HL-60 (cell line): ENCODE data around the gene PLEKHN1.
"Not testable (repeated sequence)": the region's sequence is repeated elsewhere in the genome, so short reads cannot be mapped to it uniquely, and the experiment has no call there.

Experiments
- DNase-seq, 2 experiments: peaks; one replicate each; pipeline ENCODE4 v3.0.0-alpha.2; 2010 to 2020; ENCODE audit warnings: low read depth in 1 of 2, low spot score in 1 of 2
- H3K27ac ChIP-seq: fragments of 250-450 bp; sonication (Bioruptor Pico); replicated peaks from 2 replicates; pipeline ENCODE4 v1.5.1; 2020; ENCODE audit warnings: mild to moderate bottlenecking, moderate library complexity
- H3K27me3 ChIP-seq: fragments of 250-450 bp; sonication (Bioruptor Pico); 2 replicates; pipeline ENCODE4 v1.5.1; 2021; ENCODE audit warnings: mild to moderate bottlenecking, moderate library complexity; ENCODE audit not compliant: insufficient read depth, poor library complexity, severe bottlenecking
- H3K4me3 ChIP-seq: replicated peaks from 2 replicates; pipeline ENCODE4 v1.5.1; 2011; ENCODE audit warnings: mild to moderate bottlenecking, control low read depth, low read length; ENCODE audit not compliant: insufficient read depth
- CTCF ChIP-seq: IDR thresholded peaks from one replicate; pipeline ENCODE4 v1.5.1; 2011; ENCODE audit warnings: low read length, control low read depth, inconsistent platforms; ENCODE audit not compliant: insufficient read depth
- GABPA ChIP-seq: IDR thresholded peaks from 2 replicates; pipeline ENCODE4 v1.6.1; 2012; ENCODE audit warnings: low read depth
- POLR2AphosphoS5 ChIP-seq: IDR thresholded peaks from 2 replicates; pipeline ENCODE4 v1.6.1; 2012; ENCODE audit warnings: low read depth
- REST ChIP-seq: IDR thresholded peaks from 2 replicates; pipeline ENCODE4 v1.6.1; 2012; ENCODE audit warnings: low read depth; ENCODE audit not compliant: insufficient replicate concordance
- SPI1 ChIP-seq: IDR thresholded peaks from 2 replicates; pipeline ENCODE4 v1.6.1; 2012; ENCODE audit warnings: low read depth, mild to moderate bottlenecking, borderline replicate concordance

The PLEKHN1 gene

GRCh38 chr1:945688-946556 lies 20.4 kb upstream of the PLEKHN1 start:
- TF ChIP-seq POLR2AphosphoS5 (peak; percentile 8; the same call in 1 of the 2 replicates), GABPA (no peak)
- DNase-seq = no peak
- Histone ChIP-seq H3K27me3 (peaks cover 16% of the 10 kb centered on the region), H3K4me3 (no peak overlapping the region), H3K27ac (no peak overlapping the region)

- not testable (repeated sequence) for DNase-seq, H3K4me3 ChIP-seq, H3K27ac ChIP-seq
- peaks cover 10% of the 10 kb centered on the region for H3K27me3 ChIP-seq
Observed at GRCh38 chr1:946811-947210, 19.5 kb upstream of the PLEKHN1 start.

GRCh38 chr1:947958-948357 lies 18.3 kb upstream of the PLEKHN1 start:
- no peak for DNase-seq
- Histone ChIP-seq H3K27me3 (peaks cover 4% of the 10 kb centered on the region), H3K4me3 (no peak overlapping the region), H3K27ac (no peak overlapping the region)
- TF ChIP-seq REST = no peak
- no peak for TF ChIP-seq POLR2AphosphoS5
- no peak for TF ChIP-seq GABPA
- TF ChIP-seq SPI1 = no peak
- TF ChIP-seq CTCF = no peak

GRCh38 chr1:950268-950667 lies 16.0 kb upstream of the PLEKHN1 start:
- no peaks in the 10 kb centered on the region for H3K27me3 ChIP-seq
- DNase-seq = no peak
- TF ChIP-seq CTCF = no peak
- 0 out of 2 replicates have a peak, but pooled peaks have one; percentile 35 for TF ChIP-seq POLR2AphosphoS5
- H3K27ac ChIP-seq = no peak overlapping the region
- no peak overlapping the region for H3K4me3 ChIP-seq

- H3K4me3 ChIP-seq = no peak overlapping the region
- no peaks in the 10 kb centered on the region for H3K27me3 ChIP-seq
- TF ChIP-seq POLR2AphosphoS5 = no peak
- TF ChIP-seq GABPA = no peak
- no peak for TF ChIP-seq CTCF
- no peak for TF ChIP-seq SPI1
- TF ChIP-seq REST = no peak
- DNase-seq = no peak
- H3K27ac ChIP-seq = no peak overlapping the region
Observed at GRCh38 chr1:950881-951280, 15.4 kb upstream of the PLEKHN1 start.
